Parathyroid adenoma (tissue), 2 donors: ENCODE results near the gene ITGB5.

ENCODE experiments used
- H2AFZ ChIP-seq: fragments of 300-600 bp; sonication (generic); one replicate; pipeline ENCODE4 v1.7.0; 2017; ENCODE audit warnings: antibody characterized with exemption, mild to moderate bottlenecking
- H3K27ac ChIP-seq: fragments of 300-600 bp; sonication (generic); one replicate; pipeline ENCODE4 v1.7.0; 2017
- H3K27me3 ChIP-seq: fragments of 300-600 bp; sonication (generic); one replicate; pipeline ENCODE4 v1.7.0; 2017; ENCODE audit warnings: low read length; ENCODE audit not compliant: control insufficient read depth, insufficient read depth
- H3K36me3 ChIP-seq: fragments of 300-600 bp; sonication (generic); one replicate; pipeline ENCODE4 v1.7.0; 2017; ENCODE audit warnings: low read length; ENCODE audit not compliant: control insufficient read depth, insufficient read depth
- H3K4me1 ChIP-seq: fragments of 300-600 bp; sonication (generic); one replicate; pipeline ENCODE4 v1.7.0; 2017; ENCODE audit warnings: control low read depth
- H3K4me2 ChIP-seq: fragments of 300-600 bp; sonication (generic); one replicate; pipeline ENCODE4 v1.7.0; 2017; ENCODE audit warnings: low read length
- H3K4me3 ChIP-seq: fragments of 300-600 bp; sonication (generic); one replicate; pipeline ENCODE4 v1.7.0; 2017; ENCODE audit warnings: low read depth, low read length
- H3K79me2 ChIP-seq: fragments of 300-600 bp; sonication (generic); one replicate; pipeline ENCODE4 v1.7.0; 2017; ENCODE audit warnings: control low read depth
- H3K9ac ChIP-seq: fragments of 300-600 bp; sonication (generic); one replicate; pipeline ENCODE4 v1.7.0; 2017; ENCODE audit warnings: mild to moderate bottlenecking
- H3K9me3 ChIP-seq: fragments of 300-600 bp; sonication (generic); one replicate; pipeline ENCODE4 v1.7.0; 2017; ENCODE audit warnings: low read length; ENCODE audit not compliant: control insufficient read depth
- CTCF ChIP-seq: fragments of 300-600 bp; sonication (generic); IDR thresholded peaks from one replicate; pipeline ENCODE4 v1.7.0; 2017; ENCODE audit warnings: antibody characterized with exemption, mild to moderate bottlenecking
- donor health status: primary hyperparathyroidism.

Gene ITGB5

GRCh38 chr3:124714223-124714853, 172.8 kb downstream of the ITGB5 start:
- H3K4me1 ChIP-seq: no peaks in the 10 kb centered on the region
- H3K36me3 ChIP-seq: no peaks in the 10 kb centered on the region
- no peak overlapping the region for H3K4me3 ChIP-seq
- no peak for TF ChIP-seq CTCF
- H3K9ac ChIP-seq: no peak overlapping the region
- H3K27me3 ChIP-seq: no peaks in the 10 kb centered on the region
- no peak overlapping the region for H3K27ac ChIP-seq
- no peaks in the 10 kb centered on the region for H3K9me3 ChIP-seq
- no peak overlapping the region for H2AFZ ChIP-seq
- H3K4me2 ChIP-seq: no peak overlapping the region
- H3K79me2 ChIP-seq: no peaks in the 10 kb centered on the region
